Hematopoietic multipotent progenitor cell treated with erythropoietin and hydrocortisone succinate and interleukin-3 and kit ligand, for 6 days (in vitro differentiated cells): ENCODE data around the gene PLEKHO1.
"Not testable (repeated sequence)": the region's sequence is repeated elsewhere in the genome, so short reads cannot be mapped to it uniquely, and the experiment has no call there.

Source experiments
- DNase-seq: peaks from one replicate; pipeline ENCODE4 v3.0.0-alpha.2; 2015

The PLEKHO1 gene

GRCh38 chr1:150149271-150150132 lies at the start of gene PLEKHO1:
Gene PLEKHO1, plus strand, starts transcription at chr1:150149916. Its CDS starts 342 bp downstream, at chr1:150150258.
- DNase-seq = peak; percentile 46

- no peak for DNase-seq
Measured at GRCh38 chr1:150102986-150103385, 46.7 kb upstream of the PLEKHO1 start.

GRCh38 chr1:150106341-150106740 lies 43.4 kb upstream of the PLEKHO1 start:
- peak; percentile 9 for DNase-seq

- DNase-seq = peak; percentile 3
Measured at GRCh38 chr1:150109586-150109985, 40.1 kb upstream of the PLEKHO1 start.

GRCh38 chr1:150110116-150110515 lies 39.6 kb upstream of the PLEKHO1 start:
- DNase-seq = no peak

- no peak for DNase-seq
Measured at GRCh38 chr1:150111670-150112069, 38.0 kb upstream of the PLEKHO1 start.

- no peak for DNase-seq
Measured at GRCh38 chr1:150115121-150115520, 34.6 kb upstream of the PLEKHO1 start.

GRCh38 chr1:150118716-150119115 lies 31.0 kb upstream of the PLEKHO1 start:
- no peak for DNase-seq

- no peak for DNase-seq
Measured at GRCh38 chr1:150121236-150121862, 28.4 kb upstream of the PLEKHO1 start.

- no peak for DNase-seq
Measured at GRCh38 chr1:150126811-150127210, 22.9 kb upstream of the PLEKHO1 start.

GRCh38 chr1:150127464-150127863 lies 22.3 kb upstream of the PLEKHO1 start:
- no peak for DNase-seq

GRCh38 chr1:150127868-150128267 lies 21.8 kb upstream of the PLEKHO1 start:
- DNase-seq = no peak

- DNase-seq = no peak
Measured at GRCh38 chr1:150132372-150132771, 17.3 kb upstream of the PLEKHO1 start.

GRCh38 chr1:150134537-150134936 lies 15.2 kb upstream of the PLEKHO1 start:
- DNase-seq = no peak

- not testable (repeated sequence) for DNase-seq
Measured at GRCh38 chr1:150135400-150135799, 14.3 kb upstream of the PLEKHO1 start.

- DNase-seq = no peak
Measured at GRCh38 chr1:150138044-150138443, 11.7 kb upstream of the PLEKHO1 start.

- no peak for DNase-seq
Measured at GRCh38 chr1:150141452-150141851, 8.3 kb upstream of the PLEKHO1 start.

- no peak for DNase-seq
Measured at GRCh38 chr1:150142083-150142482, 7.6 kb upstream of the PLEKHO1 start.

- no peak for DNase-seq
Measured at GRCh38 chr1:150144606-150145005, 5.1 kb upstream of the PLEKHO1 start.

GRCh38 chr1:150146016-150146415 lies 3.7 kb upstream of the PLEKHO1 start:
- not testable (repeated sequence) for DNase-seq

GRCh38 chr1:150146849-150147542 lies 2.7 kb upstream of the PLEKHO1 start:
- peak; percentile 77 for DNase-seq

- no peak for DNase-seq
Measured at GRCh38 chr1:150148837-150149270, 862 bp upstream of the PLEKHO1 start.
